ENCODE measurements around the gene PAX6.

GRCh38 chr11:31783252-31783651, 27.9 kb downstream of the PAX6 start:
- TF ChIP-seq CTCF (IDR thresholded peaks at IDR 0.05) (no peak), EP300 (IDR thresholded peaks at IDR 0.05) (no peak), POLR2AphosphoS5 (IDR thresholded peaks at IDR 0.05) (no peak), POLR2A (IDR thresholded peaks at IDR 0.05) (no peak)

Data from stomach (tissue), 4 donors.